GM12878 (cell line): Measurements from ENCODE around the gene USP16. TPM values are rescaled to one million over a fixed set of nuclear protein-coding genes. Genes with fewer than 3 reads are reported as not detected.

Experiments used
- ATAC-seq: fragments of 200-7000 bp; cut with Tn5 transposase; 3 replicates; pipeline ENCODE4 v1.9.1; 2020; ENCODE audit warnings: mild to moderate bottlenecking, moderate library complexity
- BruUV-seq: library from RNA; stranded (reverse); fragments of 400-500 nt; replicated peaks from 2 replicates; lab custom pipeline; 2021; lab: Mats Ljungman, UMichigan
- CTCF ChIA-PET: fragments of 300-600 bp; sonication (Branson Sonifier 250); formaldehyde crosslinking; extraction: SDS; loops from one replicate; lab custom pipeline; 2021; ENCODE audit warnings: inconsistent platforms; lab: Yijun Ruan, JAX
- POLR2A ChIA-PET: fragments of 350-600 bp; formaldehyde crosslinking; extraction: SDS; loops from one replicate; lab custom pipeline; 2021; ENCODE audit warnings: inconsistent platforms; lab: Charles Lee
- RAD21 ChIA-PET: fragments of 300-600 bp; sonication (Branson Sonifier 250); formaldehyde crosslinking; loops from one replicate; lab custom pipeline; 2023; ENCODE audit warnings: antibody characterized with exemption; ENCODE audit not compliant: unreplicated experiment; lab: Charles Lee
- SMC1A ChIA-PET: fragments of 300-600 bp; sonication (Branson Sonifier 250); formaldehyde crosslinking; loops from one replicate; lab custom pipeline; 2023; ENCODE audit not compliant: unreplicated experiment, uncharacterized antibody; lab: Charles Lee
- DNase-seq: peaks from one replicate; pipeline ENCODE4 v3.0.0-alpha.2; 2011; ENCODE audit warnings: low read depth, low spot score
- FAIRE-seq: peaks from 3 replicates; lab custom pipeline; 2011; peaks lifted over from hg19 to GRCh38; lab: Jason Lieb, UNC
- H2AFZ ChIP-seq: 2 replicates; pipeline ENCODE4 v1.6.0; 2011; ENCODE audit warnings: low read depth, low read length, control low read depth; ENCODE audit not compliant: control insufficient read depth
- H3K27ac ChIP-seq: 2 replicates; pipeline ENCODE4 v1.5.1; 2011; ENCODE audit warnings: control low read depth; ENCODE audit not compliant: control insufficient read depth, insufficient read depth
- H3K27me3 ChIP-seq, 2 experiments: replicated peaks in 1 of 2; 2 replicates each; pipeline versions ENCODE4 v1.6.0 to v1.6.1; 2011; ENCODE audit warnings: low read length in 1 of 2; ENCODE audit not compliant: control insufficient read depth in 2 of 2, insufficient read depth in 2 of 2
- H3K36me3 ChIP-seq, 2 experiments: 2 replicates each; pipeline ENCODE4 v1.5.1; 2011; ENCODE audit warnings: low read length in 1 of 2; ENCODE audit not compliant: control insufficient read depth in 2 of 2, insufficient read depth in 2 of 2
- H3K4me1 ChIP-seq: 2 replicates; pipeline ENCODE4 v1.6.1; 2011; ENCODE audit warnings: mild to moderate bottlenecking, low read length, moderate library complexity, mixed read lengths; ENCODE audit not compliant: control insufficient read depth, insufficient read depth
- H3K4me2 ChIP-seq: 2 replicates; pipeline ENCODE4 v1.6.0; 2011; ENCODE audit warnings: control low read depth; ENCODE audit not compliant: control insufficient read depth, insufficient read depth
- H3K4me3 ChIP-seq: fragments of 200-600 bp; sonication (generic); 2 replicates; pipeline ENCODE4 v1.5.1; 2016
- H3K79me2 ChIP-seq: 2 replicates; pipeline ENCODE4 v1.6.0; 2011; ENCODE audit warnings: low read length; ENCODE audit not compliant: control insufficient read depth, insufficient read depth
- H3K9ac ChIP-seq: 2 replicates; pipeline ENCODE4 v1.8.0; 2011; ENCODE audit warnings: low read length, control low read depth, mixed read lengths; ENCODE audit not compliant: control insufficient read depth, insufficient read depth
- H3K9me3 ChIP-seq: replicated peaks from 3 replicates; pipeline ENCODE4 v1.5.1; 2011; ENCODE audit warnings: mild to moderate bottlenecking, low read length; ENCODE audit not compliant: control insufficient read depth, insufficient read depth
- H4K20me1 ChIP-seq: 2 replicates; pipeline ENCODE4 v1.6.0; 2011; ENCODE audit not compliant: control insufficient read depth, insufficient read depth
- CHD2 ChIP-seq: IDR thresholded peaks from 2 replicates; pipeline ENCODE4 v1.6.1; 2011; ENCODE audit warnings: low read depth, low read length, improper control_type of control experiment, borderline replicate concordance
- CTCF ChIP-seq, 3 experiments: IDR thresholded peaks in 2 of 3; conservative IDR thresholded peaks in 1 of 3; 2 replicates each; pipeline ENCODE4 v1.5.1; 2011; ENCODE audit warnings: low read depth in 3 of 3, low read length in 3 of 3, mild to moderate bottlenecking in 3 of 3, control low read depth in 2 of 3, moderate library complexity in 2 of 3, inconsistent platforms in 1 of 3, mixed read lengths in 1 of 3; ENCODE audit not compliant: control insufficient read depth in 2 of 3, insufficient read depth in 1 of 3; ENCODE audit errors: extremely low read depth in 1 of 3
- IRF3 ChIP-seq: fragments of 450-650 bp; IDR thresholded peaks from 2 replicates; pipeline ENCODE4 v1.6.1; 2014; ENCODE audit warnings: mild to moderate bottlenecking
- PRDM15 ChIP-seq: fragments of 450-650 bp; formaldehyde crosslinking; IDR thresholded peaks from 2 replicates; pipeline ENCODE4 v1.4.0; 2020; ENCODE audit warnings: mild to moderate bottlenecking, moderate library complexity
- SP1 ChIP-seq: IDR thresholded peaks from one replicate; pipeline ENCODE4 v1.6.1; 2011; ENCODE audit warnings: low read depth, low read length
- ZZZ3 ChIP-seq: IDR thresholded peaks from 2 replicates; pipeline ENCODE4 v1.6.1; 2011; ENCODE audit warnings: low read depth; ENCODE audit not compliant: control insufficient read depth, insufficient read length
- WGBS: methylation state at CpG from one replicate; pipeline ENCODE4 v1.1.6; 2016; ENCODE audit warnings: low lambda C conversion rate; ENCODE audit not compliant: insufficient replicate concordance, insufficient coverage; ENCODE audit errors: missing lambda C conversion rate; 5-methylcytosine and 5-hydroxymethylcytosine counted together
- in situ Hi-C: fragments of 300-500 bp; cut with MboI; formaldehyde crosslinking; loops from 9 replicates; pipeline ENCODE4 v1.14.3; 2018; ENCODE audit warnings: mixed read lengths
- intact Hi-C: fragments of 100-400 bp; cut with micrococcal nuclease; formaldehyde crosslinking; loops from one replicate; pipeline ENCODE4 v1.14.2; 2022; ENCODE audit not compliant: unreplicated experiment
- polyA plus RNA-seq, 11 experiments: library from polyadenylated mRNA; depleted of rRNA in 4 of 11; unstranded in 6 of 11; stranded (reverse) in 5 of 11; fragments of >200 nt; fragmentation: Nextera tagmentation in 4 of 11; fragmentation: Illumina TruSeq in 1 of 11; extraction: Ambion mirVana in 4 of 11; extraction: Trizol in 1 of 11; gene quantifications; 1 replicate in 1 of 11; 2 replicates in 10 of 11; pipeline versions ENCODE4 v1.2.1 to v1.2.3, GENCODE V29; 2011 to 2016; ENCODE audit warnings: inconsistent platforms in 2 of 11, missing spikeins in 2 of 11, low read depth in 1 of 11
- total RNA-seq, 4 experiments: library from RNA; depleted of rRNA in 3 of 4; stranded (reverse); fragments of >200 nt in 3 of 4; fragmentation: Illumina TruSeq in 1 of 4; extraction: Trizol in 1 of 4; gene quantifications; 2 replicates each; pipeline versions ENCODE4 v1.2.1 to v1.2.3, GENCODE V29; 2013 to 2021

Gene USP16
- total and polyA plus RNA-seq, 10 of the 15 experiments (the other 5 are each of a cell fraction or from before 2014, with no cell fraction given): 29.5 to 68.7 (median 52.3) TPM

GRCh38 chr21:29083306-29083705, 58.8 kb downstream of the USP16 start:
- Histone ChIP-seq H3K4me3 (no peak overlapping the region), H3K9ac (no peak overlapping the region), H3K9me3 (no peaks in the 10 kb centered on the region), H3K4me2 (no peak overlapping the region), H2AFZ (no peak overlapping the region), H4K20me1 (no peaks in the 10 kb centered on the region), H3K4me1 (peaks cover 16% of the 10 kb centered on the region), H3K79me2 (peaks cover 6% of the 10 kb centered on the region), H3K27ac (no peak overlapping the region), H3K36me3 (no peaks in the 10 kb centered on the region), H3K27me3 (no peaks in the 10 kb centered on the region)
- CTCF ChIA-PET: interaction anchor here (1.4 to 2.5 kb wide), 2 partner anchors 8 to 268 kb away, joined by 3 to 9 read pairs; no protein-coding TSS in a partner anchor
- RAD21 ChIA-PET: interaction anchor here (1.0 to 2.1 kb wide), 3 partner anchors 34 to 288 kb away, joined by 3 to 8 read pairs (median 6); no protein-coding TSS in a partner anchor
- TF ChIP-seq PRDM15 (CRISPR knock-in tag) (no peak), CTCF (IDR thresholded peaks at IDR 0.05 in 2 of 3, conservative IDR thresholded peaks at IDR 0.05 in 1 of 3; ENCODE audit: control insufficient read depth in 2 of 3, extremely low read depth in 1 of 3, insufficient read depth in 1 of 3, low read depth in 3 of 3, low read length in 3 of 3) (no peak), ZZZ3 (no peak), CHD2 (no peak), IRF3 (no peak), SP1 (no peak)
- intact Hi-C loops (no loop called here), in situ Hi-C loops (loop anchor here (10.0 kb wide), 1 partner anchor 771 kb away; no protein-coding TSS in a partner anchor)
- SMC1A ChIA-PET: interaction anchor here (0.9 to 1.7 kb wide), 4 partner anchors 11 to 293 kb away, joined by 3 to 6 read pairs (median 5); partner anchors contain the start of gene CCT8
- BruUV-seq: no TSS peak
- FAIRE-seq (no peak), ATAC-seq (no peak), DNase-seq (no peak)
- POLR2A ChIA-PET: interaction anchor here (1.7 to 1.8 kb wide), 2 partner anchors 10 to 217 kb away, joined by 5 to 7 read pairs; partner anchors contain the start of gene CCT8
- WGBS: 92% methylated on average over 3 of the region's 3 CpGs
